ENCODE measurements around the gene PIEZO1.
"Not testable (repeated sequence)": the region's sequence is repeated elsewhere in the genome, so short reads cannot be mapped to it uniquely, and the experiment has no call there.

GRCh38 chr16:88771781-88772180 lies 13.2 kb downstream of the PIEZO1 start:
- not testable (repeated sequence) for TF ChIP-seq ELF1 (IDR thresholded peaks at IDR 0.05); CTCF (IDR thresholded peaks at IDR 0.05); RXRA (IDR thresholded peaks at IDR 0.05; ENCODE audit: borderline replicate concordance, low read depth); YY1 (IDR thresholded peaks at IDR 0.05; ENCODE audit: low read depth); USF1 (IDR thresholded peaks at IDR 0.05; ENCODE audit: borderline replicate concordance, low read depth); POLR2AphosphoS5 (IDR thresholded peaks at IDR 0.05; ENCODE audit: low read depth, low read length); ZBTB33 (IDR thresholded peaks at IDR 0.05; ENCODE audit: borderline replicate concordance, low read depth)

All from SK-N-SH (cell line).